Measurements from ENCODE around the gene TLR2.
A peak's percentile ranks its signal among the peaks of the same experiment; 100 is the strongest.

TLR2 gene

DNA sequence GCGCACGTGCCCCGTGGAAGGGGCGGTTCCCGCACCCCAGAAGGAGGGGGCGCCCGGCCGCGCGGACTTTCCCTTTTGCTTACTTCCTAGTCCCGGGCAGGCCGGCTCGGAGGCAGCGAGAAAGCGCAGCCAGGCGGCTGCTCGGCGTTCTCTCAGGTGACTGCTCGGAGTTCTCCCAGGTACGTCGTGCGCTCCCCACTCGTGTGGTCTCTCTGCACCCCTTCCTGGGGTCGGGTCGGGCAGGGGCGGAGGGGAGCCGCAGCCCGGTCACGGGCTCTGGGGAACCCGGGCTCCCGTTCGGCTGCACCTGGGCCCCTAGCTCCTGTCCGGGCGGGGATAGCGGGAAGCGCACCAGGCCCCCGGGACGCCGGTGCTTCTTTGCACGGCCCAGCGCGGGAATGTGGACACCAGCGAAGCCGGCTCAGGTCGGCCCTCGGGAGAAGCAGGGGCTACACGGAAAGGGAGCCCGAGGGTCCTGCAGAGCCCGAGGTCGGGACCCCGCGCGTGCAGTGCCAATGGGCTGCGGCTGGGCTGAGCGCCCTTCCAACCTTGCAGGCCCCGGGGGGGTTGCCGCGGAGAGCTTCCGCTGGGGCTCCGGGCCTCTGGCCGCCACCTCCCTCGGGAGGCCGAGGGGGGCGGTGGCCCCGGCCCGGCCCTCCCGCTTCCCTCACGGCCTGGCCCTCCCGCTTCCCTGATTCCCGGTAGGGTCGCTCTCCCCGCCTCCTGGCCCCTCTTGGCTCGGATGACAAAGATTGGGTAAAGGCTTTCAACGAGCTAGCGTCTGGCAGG, at the start of gene TLR2:
TSS of gene TLR2 (plus strand) at position 99 of the 789 bp plus-strand sequence. CDS start 18,628 bp downstream, outside the sequence.
- peak; percentile 85 for DNase-seq

DNA sequence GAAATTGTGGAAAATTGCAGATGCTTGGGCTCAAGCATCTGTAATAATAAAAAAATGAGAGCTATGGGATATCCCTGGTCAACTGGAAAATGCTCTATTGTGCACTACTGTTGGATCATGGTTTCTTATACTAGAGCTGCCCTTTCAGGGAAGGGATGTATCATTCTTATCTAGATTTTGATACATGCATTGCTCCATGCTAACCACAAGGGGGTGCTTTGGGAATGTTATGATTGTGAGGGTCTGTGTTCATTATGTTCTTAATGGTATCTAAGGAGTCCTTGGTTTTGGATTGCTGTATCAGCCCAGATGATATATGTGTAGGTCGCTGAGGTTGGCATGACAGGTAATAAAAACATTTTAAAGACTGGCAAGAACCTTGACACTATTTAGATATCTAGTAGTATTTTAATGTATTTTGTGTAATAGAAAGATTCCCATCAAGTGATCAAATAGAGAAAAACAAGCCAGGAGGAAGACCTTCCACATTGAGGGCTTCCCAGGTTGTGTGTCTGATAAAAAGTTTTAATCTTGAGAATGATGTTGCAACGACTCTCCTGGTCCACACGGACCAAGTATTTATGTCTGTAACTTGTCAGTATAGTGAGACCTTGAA, 49.2 kb upstream of the TLR2 start:
- no peak for DNase-seq

- no peak for DNase-seq
These were observed 48.2 kb upstream of the TLR2 start for GRCh38 chr4:153635846-153636245.

DNA sequence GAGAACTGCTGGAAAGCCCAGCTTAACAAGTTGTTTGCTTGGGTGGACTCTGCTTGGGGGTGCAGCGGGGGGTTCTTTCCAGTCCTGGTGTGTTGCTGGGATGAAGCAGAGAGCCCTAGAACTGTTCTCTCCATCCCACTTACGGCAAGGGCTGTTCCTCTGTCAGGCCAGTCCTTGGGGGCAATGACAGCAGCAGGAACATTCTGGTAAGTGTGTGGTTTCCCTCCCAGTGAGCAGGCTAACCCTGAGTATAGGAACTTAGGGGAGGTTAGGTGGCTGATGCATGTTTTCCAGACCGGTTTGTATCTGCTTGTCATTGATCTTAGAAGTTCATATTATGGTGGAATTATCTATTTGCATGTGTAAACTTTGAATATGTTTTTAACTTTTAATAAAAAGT, 46.9 kb upstream of the TLR2 start:
- no peak for DNase-seq

- DNase-seq = no peak
These were observed 46.1 kb upstream of the TLR2 start for GRCh38 chr4:153638011-153638410.

GRCh38 chr4:153638999-153639398, 45.1 kb upstream of the TLR2 start:
- no peak for DNase-seq

DNA sequence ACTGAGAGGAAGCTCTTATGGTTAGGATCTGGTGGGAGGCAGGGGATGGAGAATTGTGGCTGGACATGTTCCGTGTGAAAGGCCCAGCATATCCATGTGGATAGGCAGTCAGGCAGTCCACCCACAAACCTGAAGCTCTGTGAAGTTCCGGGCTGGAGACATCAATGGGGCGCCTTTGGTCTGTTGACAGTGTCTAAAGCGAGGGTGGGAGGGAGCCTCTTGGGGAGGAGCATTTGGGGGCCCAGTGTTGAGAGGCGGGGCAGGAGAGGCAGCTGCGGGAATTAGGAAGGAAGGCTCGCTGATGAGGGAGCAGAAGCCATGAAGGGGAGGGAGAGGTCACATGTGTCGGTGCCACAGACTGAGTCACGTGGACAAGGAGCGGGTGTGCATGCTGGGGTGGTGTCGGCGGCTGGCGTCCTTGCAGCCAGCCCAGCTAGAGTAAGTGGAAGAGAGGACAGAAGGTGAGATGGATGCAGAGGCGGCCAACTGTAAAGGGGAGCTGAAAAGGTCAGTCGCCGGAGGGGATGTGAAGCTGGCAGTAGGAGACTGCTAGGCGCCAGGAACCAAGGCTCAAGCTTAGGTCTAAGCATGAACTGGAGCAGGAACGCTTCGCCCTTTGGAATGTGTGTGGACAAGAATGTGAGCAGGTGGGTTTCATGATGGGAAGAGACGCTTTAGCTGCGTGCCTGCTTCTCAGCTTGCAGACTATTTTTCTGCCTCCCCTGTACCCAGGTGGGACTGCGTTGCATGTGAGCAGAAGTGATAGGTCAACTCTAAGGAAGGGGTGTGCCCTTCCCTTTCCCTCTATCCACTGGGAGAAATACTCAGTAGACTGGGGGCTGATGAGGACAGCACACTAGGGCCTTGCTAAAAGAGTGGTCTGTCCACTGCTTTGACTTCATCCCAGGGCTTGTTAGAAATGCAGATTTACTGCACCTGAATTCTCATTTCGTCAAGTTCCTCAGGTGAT, 44.0 kb upstream of the TLR2 start:
- DNase-seq = no peak

DNA sequence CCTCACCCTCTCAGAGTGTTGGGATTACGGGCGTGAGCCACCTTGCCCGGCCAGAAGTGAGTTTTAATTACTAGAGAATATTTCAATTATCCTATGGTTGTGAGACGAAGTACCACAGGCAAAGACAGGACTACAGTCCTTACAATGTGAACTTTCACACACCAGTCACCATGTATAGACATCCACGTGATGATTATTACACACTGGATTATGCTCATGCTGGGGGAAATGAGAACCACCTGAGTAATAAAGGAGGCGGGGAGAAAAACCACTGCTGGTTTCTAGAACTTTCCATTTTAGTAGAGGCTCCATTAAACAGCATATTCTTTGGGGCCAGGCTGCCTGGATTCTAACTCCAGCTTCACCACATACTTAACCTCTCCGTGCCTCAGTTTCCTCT, 42.5 kb upstream of the TLR2 start:
- no peak for DNase-seq

GRCh38 chr4:153643406-153644383, 40.4 kb upstream of the TLR2 start:
- DNase-seq = no peak

- no peak for DNase-seq
These were observed 38.9 kb upstream of the TLR2 start for GRCh38 chr4:153645183-153645582.

- DNase-seq = no peak
These were observed 37.8 kb upstream of the TLR2 start for GRCh38 chr4:153646261-153646660.

DNA sequence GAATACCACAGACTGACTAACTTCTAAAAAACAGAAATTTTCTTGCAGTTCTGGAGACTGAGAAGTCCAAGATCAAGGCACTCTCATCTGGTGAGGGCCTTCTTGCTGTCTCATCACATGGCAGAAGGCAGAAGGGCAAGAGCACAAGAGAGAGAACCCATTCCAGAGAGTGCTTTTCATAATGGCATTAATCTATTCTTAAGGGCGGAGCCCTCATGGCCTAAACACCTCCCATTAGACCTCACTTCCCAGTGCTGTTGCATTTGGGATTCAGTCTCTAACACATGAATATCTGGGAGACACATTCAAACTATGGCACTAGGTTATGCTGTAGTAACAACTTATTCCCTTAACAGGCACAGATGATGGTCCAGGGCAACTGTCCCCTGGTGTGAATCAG, 37.1 kb upstream of the TLR2 start:
- no peak for DNase-seq

GRCh38 chr4:153647975-153648374, 36.1 kb upstream of the TLR2 start:
- DNase-seq = no peak

- no peak for DNase-seq
These were observed 34.5 kb upstream of the TLR2 start for GRCh38 chr4:153649572-153649991.

DNA sequence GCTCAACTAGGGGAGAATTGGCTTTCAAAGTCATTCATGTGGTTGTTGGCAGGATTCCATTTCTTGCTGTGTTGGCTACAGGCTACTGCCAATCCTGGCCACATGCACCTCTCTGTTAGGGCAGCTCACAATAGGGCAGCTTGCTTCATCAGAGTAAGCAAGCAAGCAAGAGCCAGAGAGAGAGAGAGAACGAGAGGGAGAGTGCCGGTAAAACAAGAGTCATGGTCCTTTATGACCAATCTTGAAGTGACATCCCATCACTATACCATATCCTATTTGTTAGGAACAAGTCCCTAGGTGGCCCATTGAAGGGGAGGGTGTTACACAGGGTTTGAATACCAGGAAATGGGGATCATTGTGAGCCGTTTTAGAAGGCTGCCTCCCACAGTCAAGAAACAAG, 33.0 kb upstream of the TLR2 start:
- DNase-seq = no peak

DNA sequence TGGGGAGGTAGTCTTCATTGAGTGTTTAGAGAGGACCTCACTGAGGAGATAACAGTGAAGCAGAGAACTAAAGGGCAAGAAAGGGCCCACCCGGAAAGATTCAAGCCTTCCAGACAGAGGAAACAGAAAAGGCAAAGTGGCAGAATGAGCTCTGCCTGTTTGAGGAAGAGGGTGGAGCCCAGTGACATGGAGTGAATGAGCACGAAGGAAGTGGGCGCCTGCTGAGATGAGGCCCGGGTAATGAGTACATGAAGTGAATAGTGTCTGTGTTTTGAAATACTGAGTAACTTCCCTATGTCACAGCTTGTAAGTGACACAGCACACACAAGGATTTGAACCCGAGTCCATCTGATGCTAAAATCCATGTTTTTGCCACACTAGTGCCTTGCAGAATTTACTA, 32.5 kb upstream of the TLR2 start:
- no peak for DNase-seq

GRCh38 chr4:153652051-153652784, 31.9 kb upstream of the TLR2 start:
- DNase-seq = no peak

DNA sequence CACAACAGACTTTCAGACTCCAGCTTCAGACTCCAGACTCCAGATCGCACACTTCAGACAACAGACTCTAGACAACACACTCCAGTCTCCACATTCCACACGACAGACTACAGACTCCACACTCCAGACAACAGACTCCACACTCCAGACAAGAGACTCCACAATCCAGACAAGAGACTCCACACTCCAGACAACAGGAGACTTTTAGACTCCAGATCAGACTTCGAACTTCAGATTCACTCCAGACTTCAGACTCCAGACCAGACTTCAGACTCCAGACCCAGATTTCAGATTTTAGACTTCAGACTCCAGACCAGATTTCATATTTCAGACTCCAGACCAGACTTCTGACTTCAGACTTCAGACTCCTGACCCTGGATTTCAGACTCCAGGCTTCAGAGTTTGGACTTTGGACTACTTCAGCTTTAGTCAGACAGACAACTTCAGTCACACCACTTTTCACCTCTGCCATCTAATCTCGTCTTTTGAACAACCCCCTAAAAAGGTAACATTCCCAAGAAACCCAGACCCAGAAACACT, 29.0 kb upstream of the TLR2 start:
- DNase-seq = no peak

- DNase-seq = no peak
These were observed 28.2 kb upstream of the TLR2 start for GRCh38 chr4:153655928-153656327.

- DNase-seq = no peak
These were observed 22.8 kb upstream of the TLR2 start for GRCh38 chr4:153661215-153661822.

GRCh38 chr4:153661908-153662307, 22.2 kb upstream of the TLR2 start:
- no peak for DNase-seq
